Activated B cell treated with CpG ODN at 0.5 μM for 24 hours (primary cell): ENCODE data around the gene ZP1. TPM values are rescaled to one million over a fixed set of nuclear protein-coding genes. Genes with fewer than 3 reads are reported as not detected.

Experiments
- ATAC-seq: fragments of 200-7000 bp; cut with Tn5 transposase; one replicate; pipeline ENCODE4 v1.10.0; 2021; ENCODE audit warnings: low read depth, mild to moderate bottlenecking, moderate library complexity
- CTCF ChIA-PET: fragments of 350-600 bp; sonication (Branson Sonifier 250); formaldehyde crosslinking; loops from one replicate; lab custom pipeline; 2021; ENCODE audit warnings: antibody characterized with exemption; lab: Charles Lee
- POLR2A ChIA-PET: fragments of 350-600 bp; sonication (Branson Sonifier 250); formaldehyde crosslinking; loops from one replicate; lab custom pipeline; 2021; ENCODE audit warnings: antibody characterized with exemption; lab: Charles Lee
- DNase-seq: peaks from one replicate; pipeline ENCODE4 v3.0.0; 2022
- H3K27ac Mint-ChIP-seq: one replicate; pipeline ENCODE4 v1.8.0; 2020; ENCODE audit warnings: mixed read lengths
- H3K27me3 Mint-ChIP-seq: one replicate; pipeline ENCODE4 v1.8.0; 2021; ENCODE audit warnings: mixed read lengths
- H3K36me3 Mint-ChIP-seq: one replicate; pipeline ENCODE4 v1.8.0; 2021; ENCODE audit warnings: low read depth, mixed read lengths
- H3K4me1 Mint-ChIP-seq: one replicate; pipeline ENCODE4 v1.8.0; 2021; ENCODE audit warnings: mixed read lengths
- H3K4me3 Mint-ChIP-seq: one replicate; pipeline ENCODE4 v1.8.0; 2020; ENCODE audit warnings: mild to moderate bottlenecking, mixed read lengths
- H3K9me3 Mint-ChIP-seq: one replicate; pipeline ENCODE4 v1.8.0; 2020; ENCODE audit warnings: mixed read lengths
- intact Hi-C: fragments of 100-400 bp; cut with micrococcal nuclease; formaldehyde crosslinking; loops from one replicate; pipeline ENCODE4 v1.15.1; 2024
- total RNA-seq: library from RNA; stranded (reverse); gene quantifications from 2 replicates; pipeline ENCODE4 v1.2.3, GENCODE V29; 2022
- TF ChIP-seq, protein P1 (sequence below): fragments of 200-600 bp; IDR thresholded peaks from one replicate; pipeline ENCODE4 v1.8.0; 2022; ENCODE audit warnings: antibody characterized with exemption, mild to moderate bottlenecking

ZP1 gene
- total RNA-seq, 1 donor from 2014 or later: not detected

DNA sequence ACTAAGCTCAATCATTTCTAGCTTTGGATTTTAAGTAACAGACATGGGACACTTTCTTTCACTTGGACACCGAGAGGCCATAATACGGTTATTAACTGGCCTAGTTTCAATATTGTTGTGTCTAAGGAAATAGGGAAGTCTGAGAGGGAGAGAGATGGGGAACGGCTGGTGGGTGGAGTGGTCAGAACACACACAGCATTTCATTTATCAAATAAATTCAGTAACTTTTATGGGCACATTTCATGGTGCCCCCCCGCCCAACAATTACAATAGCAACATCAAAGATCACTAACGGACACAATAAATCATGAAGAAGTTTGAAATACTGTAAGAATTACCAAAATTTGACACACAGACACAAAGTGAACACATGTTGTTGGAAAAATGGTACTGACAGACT is 28.3 kb downstream of the ZP1 start:
- ATAC-seq: no peak
- Mint-ChIP-seq H3K4me3 (no peak overlapping the region), H3K9me3 (no peaks in the 10 kb centered on the region), H3K36me3 (peaks cover 90% of the 10 kb centered on the region), H3K4me1 (peaks cover 4% of the 10 kb centered on the region), H3K27ac (no peak overlapping the region), H3K27me3 (no peaks in the 10 kb centered on the region)
- POLR2A ChIA-PET: interaction anchor here (1.5 kb wide), 1 partner anchor 20 kb away, joined by 3 read pairs; no protein-coding TSS in a partner anchor
- CTCF ChIA-PET: interaction anchor here (0.9 kb wide), 1 partner anchor 65 kb away, joined by 5 read pairs; no protein-coding TSS in a partner anchor
- TF ChIP-seq, protein P1, sequence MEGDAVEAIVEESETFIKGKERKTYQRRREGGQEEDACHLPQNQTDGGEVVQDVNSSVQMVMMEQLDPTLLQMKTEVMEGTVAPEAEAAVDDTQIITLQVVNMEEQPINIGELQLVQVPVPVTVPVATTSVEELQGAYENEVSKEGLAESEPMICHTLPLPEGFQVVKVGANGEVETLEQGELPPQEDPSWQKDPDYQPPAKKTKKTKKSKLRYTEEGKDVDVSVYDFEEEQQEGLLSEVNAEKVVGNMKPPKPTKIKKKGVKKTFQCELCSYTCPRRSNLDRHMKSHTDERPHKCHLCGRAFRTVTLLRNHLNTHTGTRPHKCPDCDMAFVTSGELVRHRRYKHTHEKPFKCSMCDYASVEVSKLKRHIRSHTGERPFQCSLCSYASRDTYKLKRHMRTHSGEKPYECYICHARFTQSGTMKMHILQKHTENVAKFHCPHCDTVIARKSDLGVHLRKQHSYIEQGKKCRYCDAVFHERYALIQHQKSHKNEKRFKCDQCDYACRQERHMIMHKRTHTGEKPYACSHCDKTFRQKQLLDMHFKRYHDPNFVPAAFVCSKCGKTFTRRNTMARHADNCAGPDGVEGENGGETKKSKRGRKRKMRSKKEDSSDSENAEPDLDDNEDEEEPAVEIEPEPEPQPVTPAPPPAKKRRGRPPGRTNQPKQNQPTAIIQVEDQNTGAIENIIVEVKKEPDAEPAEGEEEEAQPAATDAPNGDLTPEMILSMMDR: no peak
- no peak for DNase-seq
- intact Hi-C loops: loop anchor here (10.0 kb wide), 1 partner anchor 631 kb away; no protein-coding TSS in a partner anchor

DNA sequence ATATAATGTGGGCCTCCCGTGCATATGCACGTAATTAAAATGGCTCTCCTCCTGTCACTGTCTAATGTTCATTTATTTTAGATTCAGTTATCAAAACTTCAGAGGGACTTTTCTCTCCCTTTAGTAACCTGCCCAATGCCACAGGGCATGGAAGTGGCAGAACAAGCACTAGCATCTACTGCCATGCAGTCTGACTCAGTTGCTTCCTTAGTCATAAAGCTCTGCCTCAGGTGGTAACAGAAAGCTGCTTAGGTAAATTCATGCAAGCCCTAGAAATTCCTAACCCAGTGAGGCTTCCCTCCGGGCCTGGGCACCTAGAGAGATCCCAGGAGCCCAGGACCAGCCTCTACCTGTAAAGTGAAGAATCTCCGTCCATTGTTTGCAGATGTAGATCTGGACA is 30.2 kb downstream of the ZP1 start:
- peaks cover 4% of the 10 kb centered on the region for H3K4me1 Mint-ChIP-seq
- H3K36me3 Mint-ChIP-seq: peaks cover 95% of the 10 kb centered on the region
- TF ChIP-seq, protein P1: no peak
- DNase-seq (no peak), ATAC-seq (no peak)
- CTCF ChIA-PET: interaction anchor here (0.6 to 2.7 kb wide), 3 partner anchors 18 to 72 kb away, joined by 3 to 17 read pairs (median 5); partner anchors contain the start of gene CD6
- POLR2A ChIA-PET: no interaction called here
- no peak overlapping the region for H3K4me3 Mint-ChIP-seq
- no peak overlapping the region for H3K27ac Mint-ChIP-seq
- no peaks in the 10 kb centered on the region for H3K9me3 Mint-ChIP-seq
- intact Hi-C loops: loop anchor here (10.0 kb wide), 1 partner anchor 633 kb away; no protein-coding TSS in a partner anchor
- no peaks in the 10 kb centered on the region for H3K27me3 Mint-ChIP-seq

DNA sequence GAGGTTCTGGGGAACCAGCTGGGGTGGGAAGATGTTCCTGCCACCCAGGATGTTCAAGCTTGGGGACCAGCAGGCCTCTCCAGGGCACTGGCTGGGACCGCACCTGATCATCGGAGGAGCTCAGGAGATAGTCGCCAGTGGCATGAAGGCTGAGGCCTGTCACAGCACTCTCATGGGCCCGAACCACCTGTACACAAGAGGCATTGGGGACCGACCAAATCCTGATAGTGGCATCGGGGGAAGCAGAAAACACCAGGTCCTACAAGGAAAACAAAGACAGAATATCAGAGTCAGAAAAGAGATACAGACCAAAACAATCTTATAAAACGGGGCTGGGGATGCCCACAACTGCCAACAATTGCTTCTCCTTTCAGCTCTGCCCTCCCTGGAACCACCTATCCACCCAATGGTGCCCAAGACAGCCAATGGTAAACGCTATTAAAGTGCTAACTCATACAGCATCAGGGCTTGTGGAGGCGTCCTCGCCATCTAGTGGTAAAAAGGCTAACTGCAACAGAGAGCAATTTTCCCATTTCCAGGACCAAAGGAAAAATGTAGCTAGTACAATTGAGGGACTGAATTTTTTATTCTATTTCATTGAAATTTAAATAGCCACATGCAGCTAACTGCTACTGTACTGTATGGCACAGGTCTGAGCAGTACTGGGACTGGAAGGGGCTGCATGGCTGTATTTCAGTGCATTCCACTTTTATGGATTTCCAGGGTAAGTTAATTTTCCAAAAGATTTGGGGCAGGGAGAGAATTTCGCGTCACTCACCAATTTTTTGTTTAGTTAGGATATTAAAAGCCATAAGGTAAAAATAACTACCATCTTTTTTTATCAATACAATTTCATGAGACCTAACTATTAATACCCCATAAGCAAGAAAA is 31.9 kb downstream of the ZP1 start:
- intact Hi-C loops: loop anchor here (1.0 to 10.0 kb wide), 4 partner anchors 68 to 634 kb away; no protein-coding TSS in a partner anchor
- DNase-seq: no peak
- Mint-ChIP-seq H3K27me3 (no peaks in the 10 kb centered on the region), H3K27ac (no peak overlapping the region), H3K4me1 (peaks cover 10% of the 10 kb centered on the region), H3K9me3 (no peaks in the 10 kb centered on the region), H3K36me3 (peaks cover 96% of the 10 kb centered on the region), H3K4me3 (no peak overlapping the region)
- ChIA-PET CTCF (interaction anchor here (0.6 to 4.2 kb wide), 18 partner anchors 11 to 634 kb away, joined by 3 to 34 read pairs (median 4); partner anchors contain the start of genes CD6 and TMEM109), POLR2A (interaction anchor here (1.3 to 1.5 kb wide), 2 partner anchors 14 to 69 kb away, joined by 4 to 6 read pairs; partner anchors contain the start of gene TMEM109)
- peak; percentile 90 for ATAC-seq
- TF ChIP-seq, protein P1: peak; percentile 95

DNA sequence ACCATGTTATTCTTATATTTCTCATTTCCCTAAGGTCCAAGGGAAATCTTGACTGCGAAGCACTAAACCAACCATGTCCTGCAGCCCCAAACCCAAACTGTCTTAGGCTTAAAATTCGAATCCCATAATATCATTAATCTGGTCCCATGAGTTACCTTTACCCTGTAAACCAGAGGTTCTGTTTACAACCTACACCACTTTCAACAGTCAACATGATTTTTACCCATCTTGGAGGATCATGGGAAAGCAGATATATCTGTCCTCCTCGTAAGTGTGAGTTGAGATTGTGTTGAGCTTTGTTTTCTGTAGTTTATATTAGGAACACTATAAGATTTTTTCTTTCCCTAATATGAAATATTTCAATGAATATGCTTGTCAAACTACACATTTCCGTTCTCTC is 32.6 kb downstream of the ZP1 start:
- Mint-ChIP-seq H3K36me3 (peaks cover 91% of the 10 kb centered on the region), H3K9me3 (no peaks in the 10 kb centered on the region), H3K4me1 (peaks cover 16% of the 10 kb centered on the region), H3K27ac (peak overlapping the region; percentile 35), H3K4me3 (no peak overlapping the region), H3K27me3 (no peaks in the 10 kb centered on the region)
- intact Hi-C loops: loop anchor here (1.0 to 10.0 kb wide), 4 partner anchors 69 to 635 kb away; no protein-coding TSS in a partner anchor
- ATAC-seq (no peak), DNase-seq (no peak)
- POLR2A ChIA-PET: interaction anchor here (1.3 to 1.5 kb wide), 2 partner anchors 14 to 69 kb away, joined by 4 to 6 read pairs; partner anchors contain the start of gene TMEM109
- CTCF ChIA-PET: interaction anchor here (1.0 to 4.2 kb wide), 13 partner anchors 12 to 635 kb away, joined by 3 to 34 read pairs (median 6); partner anchors contain the start of genes CD6 and TMEM109
- TF ChIP-seq, protein P1: no peak
